DMS153 treated with DMSO at 0.1 percent for 48 hours (cell line): ENCODE data around the gene FARS2.
"Not testable (repeated sequence)": the region's sequence is repeated elsewhere in the genome, so short reads cannot be mapped to it uniquely, and the experiment has no call there.

ENCODE experiments used
- DNase-seq: peaks from one replicate; lab custom pipeline; 2025; ENCODE audit not compliant: unreplicated experiment; lab: John Stamatoyannopoulos, UW

Gene FARS2

GRCh38 chr6:5656695-5657094, 395.4 kb downstream of the FARS2 start:
- DNase-seq, result not testable (repeated sequence)

GRCh38 chr6:5657684-5658430, 396.5 kb downstream of the FARS2 start:
- no peak for DNase-seq

- no peak for DNase-seq
These were observed 398.2 kb downstream of the FARS2 start for GRCh38 chr6:5659467-5659866.

GRCh38 chr6:5660772-5661171, 399.5 kb downstream of the FARS2 start:
- DNase-seq, result no peak

- no peak for DNase-seq
These were observed 401.5 kb downstream of the FARS2 start for GRCh38 chr6:5662797-5663196.

GRCh38 chr6:5663259-5663658, 401.9 kb downstream of the FARS2 start:
- no peak for DNase-seq

GRCh38 chr6:5663739-5664138, 402.4 kb downstream of the FARS2 start:
- no peak for DNase-seq

GRCh38 chr6:5664149-5664548, 402.8 kb downstream of the FARS2 start:
- DNase-seq, result no peak

- DNase-seq, result no peak
These were observed 403.9 kb downstream of the FARS2 start for GRCh38 chr6:5665173-5665572.

GRCh38 chr6:5665667-5666066, 404.4 kb downstream of the FARS2 start:
- no peak for DNase-seq

- DNase-seq, result no peak
These were observed 405.4 kb downstream of the FARS2 start for GRCh38 chr6:5666695-5667094.

GRCh38 chr6:5667737-5668136, 406.4 kb downstream of the FARS2 start:
- no peak for DNase-seq

GRCh38 chr6:5670381-5670780, 409.1 kb downstream of the FARS2 start:
- no peak for DNase-seq

- DNase-seq, result no peak
These were observed 409.7 kb downstream of the FARS2 start for GRCh38 chr6:5670811-5671561.

- no peak for DNase-seq
These were observed 410.6 kb downstream of the FARS2 start for GRCh38 chr6:5671601-5672559.

- DNase-seq, result no peak
These were observed 411.3 kb downstream of the FARS2 start for GRCh38 chr6:5672581-5673011.

GRCh38 chr6:5673019-5673790, 411.9 kb downstream of the FARS2 start:
- no peak for DNase-seq

- DNase-seq, result no peak
These were observed 412.8 kb downstream of the FARS2 start for GRCh38 chr6:5674141-5674540.

- no peak for DNase-seq
These were observed 413.4 kb downstream of the FARS2 start for GRCh38 chr6:5674721-5675120.

- no peak for DNase-seq
These were observed 415.4 kb downstream of the FARS2 start for GRCh38 chr6:5676701-5677100.
